Sigmoid colon (tissue), 7 donors: Measurements from ENCODE around the gene NIPSNAP2. TPM values are rescaled to one million over a fixed set of nuclear protein-coding genes. Genes with fewer than 3 reads are reported as not detected.

Experiments used
- DNase-seq: peaks from one replicate; pipeline ENCODE4 v3.0.0-alpha.2; 2019
- H3K27ac ChIP-seq, 4 donors: fragments of 200-600 bp; sonication (generic); one replicate each; pipeline ENCODE4 v1.5.1; 2016 to 2019; ENCODE audit warnings: mild to moderate bottlenecking in 1 of 4
- H3K27me3 ChIP-seq, 3 donors: fragments of 200-600 bp; sonication (generic); one replicate each; pipeline ENCODE4 v1.5.1; 2019; ENCODE audit warnings: mild to moderate bottlenecking in 1 of 3
- H3K36me3 ChIP-seq, 4 donors: fragments of 200-600 bp; sonication (generic); one replicate each; pipeline ENCODE4 v1.5.1; 2016 to 2019
- H3K4me1 ChIP-seq, 4 donors: fragments of 200-600 bp; sonication (generic); one replicate each; pipeline ENCODE4 v1.5.1; 2017 to 2019
- H3K4me3 ChIP-seq, 4 donors: fragments of 200-600 bp; sonication (generic); one replicate each; pipeline ENCODE4 v1.5.1; 2017 to 2019; ENCODE audit warnings: mild to moderate bottlenecking in 2 of 4, moderate library complexity in 1 of 4
- H3K9me3 ChIP-seq, 4 donors: fragments of 200-600 bp in 3 of 4; sonication (generic) in 3 of 4; one replicate each; pipeline versions ENCODE4 v1.5.1 to v1.6.1; 2013 to 2019
- EP300 ChIP-seq, 4 donors: sonication (generic); formaldehyde crosslinking; IDR thresholded peaks; one replicate each; pipeline ENCODE4 v1.6.1; 2017; ENCODE audit warnings: antibody characterized with exemption in 4 of 4
- POLR2A ChIP-seq, 2 donors: fragments of 450-650 bp; IDR thresholded peaks; one replicate each; pipeline ENCODE4 v1.6.1; 2016; ENCODE audit warnings: antibody characterized with exemption in 2 of 2, mild to moderate bottlenecking in 2 of 2, moderate library complexity in 2 of 2
- POLR2AphosphoS5 ChIP-seq, 4 donors: sonication (generic); formaldehyde crosslinking; IDR thresholded peaks; one replicate each; pipeline ENCODE4 v1.6.1; 2017; ENCODE audit warnings: antibody characterized with exemption in 4 of 4
- WGBS, 2 donors: extraction: QIAGEN DNeasy Blood & Tissue Kit; methylation state at CpG; one replicate each; pipeline ENCODE4 v1.1.7; 2013; 5-methylcytosine and 5-hydroxymethylcytosine counted together
- intact Hi-C: fragments of 100-400 bp; cut with DNase I; formaldehyde crosslinking; loops from one replicate; pipeline ENCODE4 v1.15.1; 2023
- polyA plus RNA-seq, 3 donors: library from polyadenylated mRNA; stranded (reverse); fragments of 200-250 nt; gene quantifications; one replicate each; pipeline ENCODE4 v1.2.3, GENCODE V29; 2013
- total RNA-seq, 4 donors: library from RNA; depleted of rRNA; stranded (reverse); fragments of >200 nt; gene quantifications; one replicate each; pipeline ENCODE4 v1.1.0, GENCODE V29; 2016
- TF ChIP-seq, protein P1 (sequence below), 4 experiments: fragments of 450-650 bp in 3 of 4; fragments of 200-600 bp in 1 of 4; IDR thresholded peaks; one replicate each; pipeline ENCODE4 v1.5.1; 2016 to 2019; ENCODE audit warnings: antibody characterized with exemption in 4 of 4, mild to moderate bottlenecking in 3 of 4, moderate library complexity in 2 of 4
- donor health status: healthy with polysubstance abuse.
- donor health status: Bipolar disorder and iron deficiency.
- donor health status: healthy.

The NIPSNAP2 gene
- total RNA-seq (100 to 1,000 TPM; 101 to 158 (median 134) TPM), polyA plus RNA-seq (100 to 1,000 TPM in 1 of 3 donors, 10 to 100 TPM in 2; 39.6 to 116 (median 77.5) TPM)

DNA sequence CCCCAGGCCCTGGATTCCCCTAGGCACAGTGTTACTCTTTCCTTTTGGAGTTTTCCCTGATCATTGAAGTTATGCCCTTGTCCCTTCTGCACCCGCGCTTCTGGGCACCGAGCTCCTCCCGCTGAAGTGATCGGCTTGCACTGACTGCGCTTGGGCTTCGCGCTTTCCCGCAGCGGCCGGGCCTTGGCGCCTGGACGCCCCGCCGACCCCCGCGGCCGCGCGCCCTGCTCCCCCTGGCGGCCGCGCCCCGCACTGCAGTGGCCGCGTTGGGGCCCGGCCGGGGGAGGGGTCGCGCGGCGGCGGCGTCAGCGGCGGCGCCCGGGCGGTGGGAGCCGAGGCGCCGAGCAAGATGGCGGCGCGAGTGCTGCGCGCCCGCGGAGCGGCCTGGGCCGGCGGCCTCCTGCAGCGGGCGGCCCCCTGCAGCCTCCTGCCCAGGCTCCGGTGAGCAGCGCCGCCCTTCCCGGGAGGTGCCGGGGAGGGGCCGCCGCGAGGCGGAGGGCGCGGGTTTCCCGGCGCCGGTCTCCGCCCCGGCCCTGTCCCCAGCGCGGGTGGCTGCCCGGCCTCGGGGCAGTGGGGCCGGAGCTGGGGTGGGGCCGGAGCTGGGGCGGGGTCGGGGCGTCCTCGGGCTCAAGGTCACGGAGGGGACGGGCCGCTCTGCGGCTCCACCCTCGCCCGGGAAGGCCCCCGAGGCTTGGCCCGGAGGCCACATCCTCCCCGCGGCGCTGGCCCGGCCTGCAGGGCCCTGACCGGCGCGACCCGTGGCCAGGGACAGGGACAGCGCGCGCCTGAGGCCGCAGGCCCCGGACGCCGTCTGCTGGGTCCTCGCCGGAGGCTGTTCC, at the start of gene NIPSNAP2:
NIPSNAP2 (plus strand) TSS at position 325 of the 839 bp plus-strand sequence; CDS start at position 350, 25 bp downstream.
- Histone ChIP-seq H3K27me3 (no peaks in the 10 kb centered on the region), H3K36me3 (peaks cover 0 to 4% (median 0%) of the 10 kb centered on the region in 4 donors), H3K4me1 (peaks cover 0 to 40% (median 24%) of the 10 kb centered on the region in 4 donors), H3K27ac (peak within 1 kb of the TSS; percentile 94 to 99 (median 98)), H3K4me3 (peak within 1 kb of the TSS; percentile 46 to 87 (median 80)), H3K9me3 (no peaks in the 10 kb centered on the region)
- intact Hi-C loops: loop anchor here (1.0 to 10.0 kb wide), 5 partner anchors 12 to 390 kb away; partner anchors contain the start of genes CCT6A, PSPH, VOPP1 and ZNF713
- TF ChIP-seq, protein P1, sequence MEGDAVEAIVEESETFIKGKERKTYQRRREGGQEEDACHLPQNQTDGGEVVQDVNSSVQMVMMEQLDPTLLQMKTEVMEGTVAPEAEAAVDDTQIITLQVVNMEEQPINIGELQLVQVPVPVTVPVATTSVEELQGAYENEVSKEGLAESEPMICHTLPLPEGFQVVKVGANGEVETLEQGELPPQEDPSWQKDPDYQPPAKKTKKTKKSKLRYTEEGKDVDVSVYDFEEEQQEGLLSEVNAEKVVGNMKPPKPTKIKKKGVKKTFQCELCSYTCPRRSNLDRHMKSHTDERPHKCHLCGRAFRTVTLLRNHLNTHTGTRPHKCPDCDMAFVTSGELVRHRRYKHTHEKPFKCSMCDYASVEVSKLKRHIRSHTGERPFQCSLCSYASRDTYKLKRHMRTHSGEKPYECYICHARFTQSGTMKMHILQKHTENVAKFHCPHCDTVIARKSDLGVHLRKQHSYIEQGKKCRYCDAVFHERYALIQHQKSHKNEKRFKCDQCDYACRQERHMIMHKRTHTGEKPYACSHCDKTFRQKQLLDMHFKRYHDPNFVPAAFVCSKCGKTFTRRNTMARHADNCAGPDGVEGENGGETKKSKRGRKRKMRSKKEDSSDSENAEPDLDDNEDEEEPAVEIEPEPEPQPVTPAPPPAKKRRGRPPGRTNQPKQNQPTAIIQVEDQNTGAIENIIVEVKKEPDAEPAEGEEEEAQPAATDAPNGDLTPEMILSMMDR (IDR thresholded peaks at IDR 0.05): peak in 1 of 4 experiments; percentile 44
- TF ChIP-seq EP300 (IDR thresholded peaks at IDR 0.05) (no peak), POLR2AphosphoS5 (IDR thresholded peaks at IDR 0.05) (peak in 1 of 4 donors; percentile 25), POLR2A (IDR thresholded peaks at IDR 0.05) (no peak)
- WGBS, 2 donors: 1% methylated on average over 105 of the region's 105 CpGs
- DNase-seq: peak; percentile 84

DNA sequence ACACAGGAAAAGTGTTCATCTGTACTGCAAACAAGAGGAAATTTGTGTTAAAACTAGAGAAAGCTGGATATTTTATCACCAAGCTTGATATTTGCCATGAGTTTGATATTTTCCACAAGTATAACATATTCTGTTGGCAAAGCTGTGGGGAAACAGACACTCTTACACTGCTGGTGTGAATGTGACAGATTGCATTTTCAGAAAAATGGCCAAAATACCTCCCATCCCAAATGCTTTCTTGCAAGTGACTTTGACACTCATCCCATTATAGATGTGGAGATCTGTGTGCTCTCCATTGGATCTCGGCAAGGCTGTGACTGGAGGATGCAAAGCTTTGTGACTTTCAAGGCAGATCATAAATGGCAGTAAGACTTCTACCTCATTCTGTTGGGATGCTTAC, 46.6 kb upstream of the NIPSNAP2 start:
- WGBS, 2 donors: 96 to 97% methylated on average over 1 of the region's 1 CpG
- H3K36me3 ChIP-seq: peaks cover 0 to 16% (median under 1%) of the 10 kb centered on the region in 4 donors

DNA sequence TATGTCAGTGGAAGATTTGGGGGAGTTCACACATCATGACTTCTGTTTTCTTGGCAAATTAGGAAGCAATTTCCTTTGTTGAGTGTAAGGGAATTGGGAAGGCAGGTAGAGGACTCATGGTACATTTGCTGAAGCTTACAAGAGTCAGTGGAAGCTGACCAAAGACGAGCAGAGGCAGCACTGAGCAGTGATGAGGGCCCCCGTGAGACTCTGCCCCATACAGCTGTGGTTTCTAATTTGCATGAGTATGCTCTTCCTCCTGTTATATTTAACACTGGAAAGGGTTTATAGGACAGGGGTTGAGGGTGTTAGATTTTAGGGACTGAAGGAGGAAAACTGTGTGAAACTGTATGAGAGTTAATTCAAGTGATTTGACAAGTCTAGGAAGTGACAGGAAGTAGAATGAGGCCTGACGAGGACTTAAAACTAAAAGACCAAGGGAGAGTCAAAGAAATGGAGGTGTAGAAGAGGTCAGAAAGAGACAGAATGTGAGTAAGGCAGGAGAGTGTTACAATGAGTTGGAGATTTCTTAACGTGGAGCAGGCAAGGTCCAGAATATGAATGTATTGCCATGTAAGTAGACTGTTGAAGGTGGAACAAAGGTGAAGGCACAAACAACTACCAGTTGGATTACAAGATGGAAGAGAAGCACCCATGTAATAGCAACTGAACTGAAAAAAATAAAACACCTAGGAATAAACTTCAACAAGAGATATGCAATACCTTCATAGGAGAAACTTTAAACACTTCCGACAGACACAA, 36.2 kb upstream of the NIPSNAP2 start:
- TF ChIP-seq POLR2A (IDR thresholded peaks at IDR 0.05): no peak
- TF ChIP-seq, protein P1 (IDR thresholded peaks at IDR 0.05): no peak
- TF ChIP-seq EP300 (IDR thresholded peaks at IDR 0.05): no peak
- TF ChIP-seq POLR2AphosphoS5 (IDR thresholded peaks at IDR 0.05): no peak
- no peak for DNase-seq
- H3K9me3 ChIP-seq: no peaks in the 10 kb centered on the region
- H3K27ac ChIP-seq: no peak overlapping the region
- no peak overlapping the region for H3K4me3 ChIP-seq
- peaks cover 0 to 23% (median under 1%) of the 10 kb centered on the region in 4 donors for H3K36me3 ChIP-seq
- WGBS, 2 donors: 84 to 92% methylated on average over 5 of the region's 5 CpGs
- intact Hi-C loops: no loop called here
- no peaks in the 10 kb centered on the region for H3K4me1 ChIP-seq
- H3K27me3 ChIP-seq: no peaks in the 10 kb centered on the region

More for the DNA sequence above, 46.6 kb upstream of the NIPSNAP2 start:
- DNase-seq: no peak
- no peak overlapping the region for H3K4me3 ChIP-seq
- no peak overlapping the region for H3K27ac ChIP-seq
- H3K9me3 ChIP-seq: no peaks in the 10 kb centered on the region
- no peaks in the 10 kb centered on the region for H3K27me3 ChIP-seq
- no peak for TF ChIP-seq EP300 (IDR thresholded peaks at IDR 0.05)
- TF ChIP-seq POLR2A (IDR thresholded peaks at IDR 0.05): no peak
- no peak for TF ChIP-seq POLR2AphosphoS5 (IDR thresholded peaks at IDR 0.05)
- TF ChIP-seq, protein P1 (IDR thresholded peaks at IDR 0.05): no peak
- intact Hi-C loops: no loop called here
- H3K4me1 ChIP-seq: no peaks in the 10 kb centered on the region

DNA sequence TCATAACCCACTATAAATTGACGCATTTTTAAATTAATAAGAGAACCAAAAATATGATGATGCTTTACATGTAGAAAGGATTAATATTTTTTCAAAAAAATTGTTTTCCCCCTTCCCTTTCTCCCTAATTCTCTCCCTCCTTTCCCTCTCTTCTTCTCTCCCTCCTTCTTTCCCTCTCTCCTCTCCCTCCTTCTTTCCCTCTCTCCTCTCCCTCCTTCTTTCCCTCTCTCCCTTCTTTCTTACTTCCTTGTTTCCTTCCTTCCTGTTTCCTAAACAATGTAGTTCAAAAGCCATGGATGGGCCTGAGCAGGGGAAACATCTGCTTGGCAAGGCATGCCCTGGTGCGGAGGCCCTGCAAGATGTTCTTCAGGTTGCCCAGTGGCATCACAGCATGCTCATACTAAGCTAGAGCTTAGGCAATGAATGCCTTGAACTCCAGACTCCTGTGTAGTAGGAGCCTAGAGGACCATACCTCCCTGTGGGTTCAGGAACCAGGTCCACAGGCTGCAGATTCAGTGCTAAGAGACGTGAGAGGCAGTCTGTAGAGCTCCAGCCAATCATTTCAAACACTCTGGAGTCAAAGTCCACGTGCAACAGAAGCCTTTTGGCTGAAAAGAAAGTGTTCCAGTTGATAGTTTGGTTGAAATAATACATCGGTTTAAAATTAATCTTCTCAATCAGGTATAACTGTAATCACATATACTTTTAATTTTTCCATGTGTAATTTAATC, 32.8 kb upstream of the NIPSNAP2 start:
- Histone ChIP-seq H3K9me3 (peaks cover 0 to 6% (median 1%) of the 10 kb centered on the region in 4 donors), H3K4me1 (no peaks in the 10 kb centered on the region), H3K27ac (no peak overlapping the region), H3K4me3 (no peak overlapping the region), H3K36me3 (peaks cover 0 to 4% (median 0%) of the 10 kb centered on the region in 4 donors), H3K27me3 (no peaks in the 10 kb centered on the region)
- DNase-seq: no peak
- WGBS, 2 donors: 78 to 80% methylated on average over 5 of the region's 5 CpGs
- no peak for TF ChIP-seq EP300 (IDR thresholded peaks at IDR 0.05)
- intact Hi-C loops: no loop called here
